Lung (tissue), 12 donors: ENCODE results near the gene C2orf92. TPM values are rescaled to one million over a fixed set of nuclear protein-coding genes. Genes with fewer than 3 reads are reported as not detected.

Experiments
- ATAC-seq: fragments of 200-7000 bp; cut with Tn5 transposase; one replicate; pipeline ENCODE4 v1.9.1; 2020; ENCODE audit warnings: moderate number of reproducible peaks; ENCODE audit not compliant: insufficient read depth, low FRiP score
- DNase-seq, 3 donors: peaks; one replicate each; pipeline ENCODE4 v3.0.0-alpha.2; 2013 to 2017
- H3K27ac ChIP-seq, 2 donors: one replicate each; pipeline ENCODE4 v1.5.1; 2013; ENCODE audit warnings: mild to moderate bottlenecking in 2 of 2, moderate library complexity in 2 of 2, control low read depth in 1 of 2, inconsistent platforms in 1 of 2, low read depth in 1 of 2, low read length in 1 of 2
- H3K27me3 ChIP-seq, 3 donors: one replicate each; pipeline ENCODE4 v1.5.1; 2013; ENCODE audit warnings: low read length in 2 of 3; ENCODE audit not compliant: control insufficient read depth in 3 of 3, insufficient read depth in 3 of 3
- H3K36me3 ChIP-seq, 4 donors: one replicate each; pipeline ENCODE4 v1.5.1; 2013; ENCODE audit warnings: low read length in 4 of 4, mild to moderate bottlenecking in 1 of 4, moderate library complexity in 1 of 4; ENCODE audit not compliant: control insufficient read depth in 4 of 4, insufficient read depth in 4 of 4
- H3K4me1 ChIP-seq, 5 donors: one replicate each; pipeline ENCODE4 v1.5.1; 2013; ENCODE audit warnings: low read length in 5 of 5, mild to moderate bottlenecking in 2 of 5, moderate library complexity in 1 of 5; ENCODE audit not compliant: control insufficient read depth in 5 of 5, insufficient read depth in 5 of 5
- H3K4me3 ChIP-seq: one replicate; pipeline ENCODE4 v1.5.1; 2013; ENCODE audit warnings: mild to moderate bottlenecking, control low read depth, moderate library complexity
- H3K9ac ChIP-seq, 2 donors: one replicate each; pipeline ENCODE4 v1.5.1; 2013; ENCODE audit warnings: low read length in 2 of 2, control low read depth in 1 of 2; ENCODE audit not compliant: insufficient read depth in 1 of 2
- H3K9me3 ChIP-seq, 4 donors: one replicate each; pipeline ENCODE4 v1.5.1; 2013; ENCODE audit warnings: low read length in 3 of 4, mild to moderate bottlenecking in 1 of 4, moderate library complexity in 1 of 4; ENCODE audit not compliant: control insufficient read depth in 4 of 4, insufficient read depth in 3 of 4
- WGBS, 2 donors: extraction: QIAGEN DNeasy Blood & Tissue Kit; methylation state at CpG; one replicate each; pipeline ENCODE4 v1.1.7; 2013; 5-methylcytosine and 5-hydroxymethylcytosine counted together
- polyA plus RNA-seq, 2 donors: library from polyadenylated mRNA; stranded (reverse); fragments of 200-250 nt; gene quantifications; one replicate each; pipeline ENCODE4 v1.2.1, GENCODE V29; 2013
- total RNA-seq, 2 donors: library from RNA; depleted of rRNA in 1 of 2; stranded (reverse); fragments of >200 nt in 1 of 2; gene quantifications; one replicate each; pipeline ENCODE4 v1.2.1, GENCODE V29; 2014 to 2021
- TF ChIP-seq, protein P1 (sequence below): IDR thresholded peaks from 2 replicates; pipeline ENCODE4 v1.5.1; 2012; ENCODE audit warnings: mild to moderate bottlenecking; ENCODE audit errors: control extremely low read depth, extremely low read depth
- donor health status: control.
- donor health status: control.
- donor health status: Bipolar disorder and iron deficiency.
- donor health status: healthy.
- donor health status: DM: yes; HTN: yes; CAD: no.

Gene C2orf92
- total and polyA plus RNA-seq, 4 donors = 1.8 to 19.0 (median 14.2) TPM

DNA sequence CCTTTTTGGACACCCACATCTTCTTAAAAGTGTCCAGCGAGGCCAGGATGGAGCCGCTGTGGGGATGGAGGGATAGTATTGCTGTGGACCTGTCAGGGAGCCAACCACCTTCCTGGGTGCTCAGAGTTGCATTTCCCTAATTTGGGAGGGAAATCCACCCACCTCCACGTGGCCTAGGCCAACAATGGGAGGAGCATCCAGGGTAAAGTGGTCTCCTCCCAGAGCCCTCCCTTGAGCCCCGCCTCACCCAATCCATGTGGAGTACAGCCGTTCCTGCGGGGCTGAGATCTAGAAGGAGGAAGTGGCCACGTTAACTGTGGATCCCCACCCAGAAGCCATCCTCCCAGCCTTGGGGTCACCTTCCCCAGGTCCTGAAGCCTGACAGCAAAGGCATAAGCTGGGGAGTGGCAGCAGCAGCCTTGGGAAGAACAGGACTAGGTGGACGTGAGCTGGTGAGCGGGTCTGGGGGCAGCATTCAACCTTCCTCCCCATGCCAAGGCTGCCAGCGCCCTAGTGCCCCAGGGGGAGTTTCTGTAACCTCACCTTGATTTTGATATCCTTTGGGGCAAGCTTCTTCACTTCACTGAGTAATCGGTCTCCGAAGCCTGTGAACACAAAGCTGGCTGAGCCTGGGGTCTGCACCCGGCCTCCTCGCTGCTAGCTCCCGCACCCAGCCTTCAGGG is 12.5 kb upstream of the C2orf92 start:
- TF ChIP-seq, protein P1, sequence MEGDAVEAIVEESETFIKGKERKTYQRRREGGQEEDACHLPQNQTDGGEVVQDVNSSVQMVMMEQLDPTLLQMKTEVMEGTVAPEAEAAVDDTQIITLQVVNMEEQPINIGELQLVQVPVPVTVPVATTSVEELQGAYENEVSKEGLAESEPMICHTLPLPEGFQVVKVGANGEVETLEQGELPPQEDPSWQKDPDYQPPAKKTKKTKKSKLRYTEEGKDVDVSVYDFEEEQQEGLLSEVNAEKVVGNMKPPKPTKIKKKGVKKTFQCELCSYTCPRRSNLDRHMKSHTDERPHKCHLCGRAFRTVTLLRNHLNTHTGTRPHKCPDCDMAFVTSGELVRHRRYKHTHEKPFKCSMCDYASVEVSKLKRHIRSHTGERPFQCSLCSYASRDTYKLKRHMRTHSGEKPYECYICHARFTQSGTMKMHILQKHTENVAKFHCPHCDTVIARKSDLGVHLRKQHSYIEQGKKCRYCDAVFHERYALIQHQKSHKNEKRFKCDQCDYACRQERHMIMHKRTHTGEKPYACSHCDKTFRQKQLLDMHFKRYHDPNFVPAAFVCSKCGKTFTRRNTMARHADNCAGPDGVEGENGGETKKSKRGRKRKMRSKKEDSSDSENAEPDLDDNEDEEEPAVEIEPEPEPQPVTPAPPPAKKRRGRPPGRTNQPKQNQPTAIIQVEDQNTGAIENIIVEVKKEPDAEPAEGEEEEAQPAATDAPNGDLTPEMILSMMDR = no peak
- no peak for ATAC-seq
- 81 to 84% methylated on average over 15 of the region's 15 CpGs for WGBS, 2 donors

DNA sequence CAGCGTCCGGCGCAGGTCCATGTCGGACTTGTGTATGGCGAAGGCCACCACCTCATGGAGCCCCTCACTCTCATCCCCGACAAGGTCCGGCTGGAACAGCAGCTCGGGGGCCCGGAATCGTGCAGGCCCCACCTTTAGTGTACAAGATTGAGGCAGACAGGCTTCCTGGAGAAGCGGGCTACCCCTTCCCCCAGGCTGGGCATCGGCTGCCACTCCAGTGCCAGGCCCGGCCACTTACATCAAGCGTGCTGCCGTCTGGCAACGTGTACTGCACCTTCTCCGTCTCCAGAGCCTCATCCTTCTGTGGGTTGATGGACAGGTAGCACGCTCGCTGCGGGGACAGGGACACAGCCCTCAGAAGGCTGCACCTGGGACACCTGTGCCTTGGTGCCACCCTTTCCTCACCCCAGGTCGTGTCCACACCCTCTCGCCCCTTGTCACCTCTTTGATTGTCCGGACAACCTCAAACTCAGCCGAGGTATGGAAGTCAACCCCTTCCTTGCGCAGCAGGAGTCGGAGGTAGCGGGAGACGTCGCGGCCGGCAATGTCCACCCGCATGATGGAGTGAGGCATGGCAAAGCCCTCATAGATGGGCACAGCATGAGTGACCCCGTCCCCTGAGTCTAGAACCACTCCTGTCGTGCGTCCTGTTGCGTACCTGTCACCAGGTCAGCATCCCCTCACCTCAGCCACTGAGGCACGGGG is 11.4 kb upstream of the C2orf92 start:
- H3K36me3 ChIP-seq = peaks cover 0 to 40% (median 22%) of the 10 kb centered on the region in 4 donors
- no peak overlapping the region for H3K9ac ChIP-seq
- H3K9me3 ChIP-seq = peaks cover 0 to 14% (median 2%) of the 10 kb centered on the region in 4 donors
- ATAC-seq = no peak
- H3K4me1 ChIP-seq = peaks cover 3 to 11% (median 5%) of the 10 kb centered on the region in 5 donors
- TF ChIP-seq, protein P1 = no peak
- no peak for DNase-seq
- H3K4me3 ChIP-seq = no peak overlapping the region
- no peak overlapping the region for H3K27ac ChIP-seq
- no peaks in the 10 kb centered on the region for H3K27me3 ChIP-seq
- WGBS, 2 donors = 95% methylated on average over 37 of the region's 37 CpGs

More for the DNA sequence above, 12.5 kb upstream of the C2orf92 start:
- Histone ChIP-seq H3K36me3 (peaks cover 0 to 40% (median 22%) of the 10 kb centered on the region in 4 donors), H3K9me3 (peaks cover 0 to 14% (median 2%) of the 10 kb centered on the region in 4 donors), H3K9ac (no peak overlapping the region), H3K27ac (no peak overlapping the region), H3K4me3 (no peak overlapping the region), H3K27me3 (no peaks in the 10 kb centered on the region), H3K4me1 (peaks cover 0 to 4% (median under 1%) of the 10 kb centered on the region in 5 donors)
- no peak for DNase-seq

DNA sequence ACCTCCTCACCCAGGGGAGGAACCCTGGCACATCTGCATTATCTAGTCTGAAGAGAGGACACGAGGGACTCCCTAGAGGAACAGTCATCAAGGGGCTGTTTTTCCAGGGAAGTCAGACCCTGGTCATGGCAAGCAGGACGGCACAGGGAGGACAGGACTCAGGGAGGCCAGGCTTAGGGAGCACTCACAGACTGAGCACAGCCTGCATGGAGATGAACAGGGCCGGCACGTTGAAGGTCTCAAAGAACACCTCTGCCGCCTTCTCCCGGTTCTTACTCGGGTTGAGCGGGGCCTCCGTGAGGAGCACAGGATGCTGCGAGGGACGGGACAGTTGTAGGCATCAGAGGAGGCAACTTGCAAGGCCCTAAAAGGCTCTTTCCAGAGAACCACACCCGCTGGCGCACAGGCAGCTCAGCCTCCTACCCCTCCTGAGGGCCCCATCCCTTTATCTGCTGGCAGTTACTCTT is 10.8 kb upstream of the C2orf92 start:
- TF ChIP-seq, protein P1 = no peak
- H3K36me3 ChIP-seq = peaks cover 0 to 40% (median 22%) of the 10 kb centered on the region in 4 donors
- no peak overlapping the region for H3K9ac ChIP-seq
- H3K9me3 ChIP-seq = peaks cover 0 to 11% (median 2%) of the 10 kb centered on the region in 4 donors
- H3K4me3 ChIP-seq = no peak overlapping the region
- no peaks in the 10 kb centered on the region for H3K27me3 ChIP-seq
- peaks cover 3 to 12% (median 5%) of the 10 kb centered on the region in 5 donors for H3K4me1 ChIP-seq
- WGBS, 2 donors = 91 to 93% methylated on average over 13 of the region's 13 CpGs
- ATAC-seq = no peak
- DNase-seq = no peak
- H3K27ac ChIP-seq = no peak overlapping the region
